K562 (cell line): ENCODE results near the gene TCIRG1. TPM values are rescaled to one million over a fixed set of nuclear protein-coding genes. Genes with fewer than 3 reads are reported as not detected.
A peak's percentile ranks its signal among the peaks of the same experiment; 100 is the strongest.

ENCODE experiments used
- BMI1 ChIP-seq: fragments of 150-350 bp; IDR thresholded peaks from 2 replicates; pipeline ENCODE4 v1.6.1; 2014; ENCODE audit warnings: low read length
- CREBBP ChIP-seq: IDR thresholded peaks from one replicate; pipeline ENCODE4 v1.6.1; 2012; ENCODE audit warnings: low read depth, mild to moderate bottlenecking, control low read depth, inconsistent platforms, low read length
- CREM ChIP-seq: IDR thresholded peaks from 2 replicates; pipeline ENCODE4 v1.6.1; 2014; ENCODE audit warnings: antibody characterized with exemption, low read depth
- ELF2 ChIP-seq: fragments of 250-450 bp; sonication (Bioruptor Pico); IDR thresholded peaks from 2 replicates; pipeline ENCODE4 v1.5.0; 2021; ENCODE audit warnings: mild to moderate bottlenecking
- EWSR1 ChIP-seq: fragments of 450-650 bp; IDR thresholded peaks from 2 replicates; pipeline ENCODE4 v1.6.1; 2018; ENCODE audit warnings: borderline replicate concordance, mild to moderate bottlenecking, low read depth, moderate library complexity; ENCODE audit not compliant: partially characterized antibody
- EZH2 ChIP-seq: IDR thresholded peaks from 2 replicates; pipeline ENCODE4 v1.6.1; 2012; ENCODE audit warnings: low read depth, mild to moderate bottlenecking, inconsistent platforms, low read length, borderline replicate concordance
- FOXA3 ChIP-seq, 2 experiments: fragments of 450-650 bp in 1 of 2; sonication (generic) in 1 of 2; formaldehyde crosslinking; IDR thresholded peaks in 1 of 2; conservative IDR thresholded peaks in 1 of 2; 2 replicates each; pipeline versions ENCODE4 v1.4.0 to v1.8.0; 2020 to 2022; ENCODE audit warnings: mild to moderate bottlenecking in 2 of 2, missing genetic modification reagents in 1 of 2
- MAFK ChIP-seq: IDR thresholded peaks from 2 replicates; pipeline ENCODE4 v1.6.1; 2011; ENCODE audit warnings: low read length, improper control_type of control experiment
- POLR2AphosphoS5 ChIP-seq: IDR thresholded peaks from 2 replicates; pipeline ENCODE4 v1.6.1; 2011; ENCODE audit warnings: mild to moderate bottlenecking, low read depth, low read length, moderate library complexity; ENCODE audit not compliant: control insufficient read depth, insufficient read depth
- POLR2H ChIP-seq: IDR thresholded peaks from 2 replicates; pipeline ENCODE4 v1.6.1; 2016; ENCODE audit warnings: missing genetic modification characterization, low read depth, mild to moderate bottlenecking, control low read depth, missing compliant biosample characterization, moderate library complexity
- RB1 ChIP-seq: fragments of 450-650 bp; IDR thresholded peaks from 2 replicates; pipeline ENCODE4 v1.6.1; 2017; ENCODE audit warnings: low read depth, mild to moderate bottlenecking
- SAFB ChIP-seq: fragments of 200-400 bp; formaldehyde crosslinking; IDR thresholded peaks from 2 replicates; pipeline ENCODE4 v1.6.1; 2017; ENCODE audit warnings: low read depth, low read length, borderline replicate concordance
- SETDB1 ChIP-seq: IDR thresholded peaks from one replicate; pipeline ENCODE4 v1.6.1; 2012; ENCODE audit warnings: low read length, control low read depth, inconsistent platforms
- SREBF2 ChIP-seq: sonication (generic); formaldehyde crosslinking; IDR thresholded peaks from 2 replicates; pipeline ENCODE4 v1.4.0; 2020; ENCODE audit warnings: mild to moderate bottlenecking, missing genetic modification reagents
- TBL1XR1 ChIP-seq, 2 experiments: IDR thresholded peaks; 2 replicates each; pipeline ENCODE4 v1.6.1; 2012; ENCODE audit warnings: improper control_type of control experiment in 2 of 2, low read length in 2 of 2, mild to moderate bottlenecking in 1 of 2
- XRCC4 ChIP-seq: IDR thresholded peaks from one replicate; pipeline ENCODE4 v1.6.1; 2011; ENCODE audit not compliant: insufficient read depth, insufficient read length; ENCODE audit errors: extremely low read depth
- ZNF133 ChIP-seq: fragments of 250-450 bp; sonication (Bioruptor Pico); IDR thresholded peaks from 2 replicates; pipeline ENCODE4 v1.4.0; 2020; ENCODE audit warnings: mild to moderate bottlenecking
- ZNF146 ChIP-seq: IDR thresholded peaks from one replicate; pipeline ENCODE4 v1.6.1; 2018; ENCODE audit warnings: missing compliant biosample characterization; ENCODE audit not compliant: unreplicated experiment
- ZNF253 ChIP-seq: fragments of 250-450 bp; sonication (Bioruptor Pico); conservative IDR thresholded peaks from 2 replicates; pipeline ENCODE4 v1.6.1; 2021; ENCODE audit warnings: mild to moderate bottlenecking
- ZNF311 ChIP-seq: fragments of 250-450 bp; sonication (Bioruptor Pico); IDR thresholded peaks from 2 replicates; pipeline ENCODE4 v1.4.0; 2020; ENCODE audit warnings: mild to moderate bottlenecking, moderate library complexity
- ZNF408 ChIP-seq: fragments of 250-450 bp; sonication (Bioruptor Pico); IDR thresholded peaks from 2 replicates; pipeline ENCODE4 v1.4.0; 2020; ENCODE audit warnings: low read depth, mild to moderate bottlenecking, moderate library complexity
- ZNF696 ChIP-seq: fragments of 250-450 bp; sonication (Bioruptor Pico); conservative IDR thresholded peaks from 2 replicates; pipeline ENCODE4 v1.4.0; 2020; ENCODE audit warnings: mild to moderate bottlenecking, moderate library complexity
- ZNF75A ChIP-seq: fragments of 450-650 bp; formaldehyde crosslinking; IDR thresholded peaks from 2 replicates; pipeline ENCODE4 v1.4.0; 2020; ENCODE audit warnings: mild to moderate bottlenecking
- polyA plus RNA-seq, 8 experiments: library from polyadenylated mRNA; depleted of rRNA in 4 of 8; stranded (reverse) in 5 of 8; unstranded in 3 of 8; fragments of >200 nt; fragmentation: Nextera tagmentation in 2 of 8; fragmentation: Illumina TruSeq in 1 of 8; extraction: Ambion mirVana in 2 of 8; extraction: Trizol in 1 of 8; gene quantifications; 2 replicates each; pipeline versions ENCODE4 v1.2.1 to v1.2.3, GENCODE V29; 2011 to 2014; ENCODE audit warnings: inconsistent platforms in 1 of 8, missing spikeins in 1 of 8
- total RNA-seq, 7 experiments: library from RNA; depleted of rRNA in 6 of 7; stranded (reverse); fragments of >200 nt in 6 of 7; fragmentation: Illumina TruSeq in 2 of 7; extraction: Trizol in 2 of 7; gene quantifications; 2 replicates each; pipeline versions ENCODE4 v1.2.1 to v1.2.3, GENCODE V29; 2011 to 2021; ENCODE audit warnings: low replicate concordance in 1 of 7
- TF ChIP-seq, protein P1 (sequence below): sonication (generic); formaldehyde crosslinking; IDR thresholded peaks from 2 replicates; pipeline ENCODE4 v1.9.0; 2022; ENCODE audit warnings: mild to moderate bottlenecking, missing genetic modification reagents
- TF ChIP-seq, protein P2 (sequence below): sonication (generic); formaldehyde crosslinking; IDR thresholded peaks from 2 replicates; pipeline ENCODE4 v1.8.0; 2023; ENCODE audit warnings: missing genetic modification reagents, mild to moderate bottlenecking, borderline replicate concordance

The TCIRG1 gene
- total and polyA plus RNA-seq, 9 of the 15 experiments (the other 6 are each of a cell fraction or from before 2014, with no cell fraction given): 0.49 to 143 (median 24.4) TPM

- TF ChIP-seq, protein P1, sequence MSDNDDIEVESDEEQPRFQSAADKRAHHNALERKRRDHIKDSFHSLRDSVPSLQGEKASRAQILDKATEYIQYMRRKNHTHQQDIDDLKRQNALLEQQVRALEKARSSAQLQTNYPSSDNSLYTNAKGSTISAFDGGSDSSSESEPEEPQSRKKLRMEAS (CRISPR knock-in tag): peak; percentile 26; the same call in 1 of the 2 replicates
- 0 out of 2 replicates have a peak, but pooled peaks have one; percentile 68 for TF ChIP-seq RB1
- no peak for TF ChIP-seq BMI1
- TF ChIP-seq POLR2AphosphoS5: peak; percentile 59
- TF ChIP-seq SETDB1: no peak
- TF ChIP-seq EWSR1: no peak
- TF ChIP-seq CREBBP: no peak
- no peak for TF ChIP-seq MAFK
- TF ChIP-seq ZNF133 (CRISPR knock-in tag): no peak
- TF ChIP-seq ZNF696 (CRISPR knock-in tag): no peak
- TF ChIP-seq SREBF2 (CRISPR knock-in tag): no peak
- TF ChIP-seq ZNF146 (CRISPR knock-in tag): no peak
- TF ChIP-seq, protein P2, sequence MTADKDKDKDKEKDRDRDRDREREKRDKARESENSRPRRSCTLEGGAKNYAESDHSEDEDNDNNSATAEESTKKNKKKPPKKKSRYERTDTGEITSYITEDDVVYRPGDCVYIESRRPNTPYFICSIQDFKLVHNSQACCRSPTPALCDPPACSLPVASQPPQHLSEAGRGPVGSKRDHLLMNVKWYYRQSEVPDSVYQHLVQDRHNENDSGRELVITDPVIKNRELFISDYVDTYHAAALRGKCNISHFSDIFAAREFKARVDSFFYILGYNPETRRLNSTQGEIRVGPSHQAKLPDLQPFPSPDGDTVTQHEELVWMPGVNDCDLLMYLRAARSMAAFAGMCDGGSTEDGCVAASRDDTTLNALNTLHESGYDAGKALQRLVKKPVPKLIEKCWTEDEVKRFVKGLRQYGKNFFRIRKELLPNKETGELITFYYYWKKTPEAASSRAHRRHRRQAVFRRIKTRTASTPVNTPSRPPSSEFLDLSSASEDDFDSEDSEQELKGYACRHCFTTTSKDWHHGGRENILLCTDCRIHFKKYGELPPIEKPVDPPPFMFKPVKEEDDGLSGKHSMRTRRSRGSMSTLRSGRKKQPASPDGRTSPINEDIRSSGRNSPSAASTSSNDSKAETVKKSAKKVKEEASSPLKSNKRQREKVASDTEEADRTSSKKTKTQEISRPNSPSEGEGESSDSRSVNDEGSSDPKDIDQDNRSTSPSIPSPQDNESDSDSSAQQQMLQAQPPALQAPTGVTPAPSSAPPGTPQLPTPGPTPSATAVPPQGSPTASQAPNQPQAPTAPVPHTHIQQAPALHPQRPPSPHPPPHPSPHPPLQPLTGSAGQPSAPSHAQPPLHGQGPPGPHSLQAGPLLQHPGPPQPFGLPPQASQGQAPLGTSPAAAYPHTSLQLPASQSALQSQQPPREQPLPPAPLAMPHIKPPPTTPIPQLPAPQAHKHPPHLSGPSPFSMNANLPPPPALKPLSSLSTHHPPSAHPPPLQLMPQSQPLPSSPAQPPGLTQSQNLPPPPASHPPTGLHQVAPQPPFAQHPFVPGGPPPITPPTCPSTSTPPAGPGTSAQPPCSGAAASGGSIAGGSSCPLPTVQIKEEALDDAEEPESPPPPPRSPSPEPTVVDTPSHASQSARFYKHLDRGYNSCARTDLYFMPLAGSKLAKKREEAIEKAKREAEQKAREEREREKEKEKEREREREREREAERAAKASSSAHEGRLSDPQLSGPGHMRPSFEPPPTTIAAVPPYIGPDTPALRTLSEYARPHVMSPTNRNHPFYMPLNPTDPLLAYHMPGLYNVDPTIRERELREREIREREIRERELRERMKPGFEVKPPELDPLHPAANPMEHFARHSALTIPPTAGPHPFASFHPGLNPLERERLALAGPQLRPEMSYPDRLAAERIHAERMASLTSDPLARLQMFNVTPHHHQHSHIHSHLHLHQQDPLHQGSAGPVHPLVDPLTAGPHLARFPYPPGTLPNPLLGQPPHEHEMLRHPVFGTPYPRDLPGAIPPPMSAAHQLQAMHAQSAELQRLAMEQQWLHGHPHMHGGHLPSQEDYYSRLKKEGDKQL: no peak
- no peak for TF ChIP-seq ZNF311 (CRISPR knock-in tag)
- TF ChIP-seq ZNF408 (CRISPR knock-in tag): no peak
- no peak for TF ChIP-seq XRCC4
- no peak for TF ChIP-seq FOXA3 (CRISPR knock-in tag; conservative IDR thresholded peaks at IDR 0.05 in 1 of 2, IDR thresholded peaks at IDR 0.05 in 1 of 2)
- TF ChIP-seq CREM: peak; percentile 52; the same call in 1 of the 2 replicates
- no peak for TF ChIP-seq SAFB
- TF ChIP-seq ZNF253 (CRISPR knock-in tag): no peak
- TF ChIP-seq TBL1XR1 (IDR thresholded peaks at IDR 0.05; ENCODE audit: low read length in 2 of 2): no peak
- TF ChIP-seq EZH2: no peak
- no peak for TF ChIP-seq ZNF75A (CRISPR knock-in tag)
- TF ChIP-seq POLR2H (tag): no peak; the same call in 1 of the 2 replicates
- peak; percentile 26; the same call in 1 of the 2 replicates for TF ChIP-seq ELF2 (CRISPR knock-in tag)
Observed at GRCh38 chr11:68030318-68031143, 8.3 kb upstream of the TCIRG1 start, which contains the start of gene NDUFS8 (continued).
